ENCODE data around the gene VANGL1. TPM values are rescaled to one million over a fixed set of nuclear protein-coding genes. Genes with fewer than 3 reads are reported as not detected.
"Not testable (repeated sequence)": the region's sequence is repeated elsewhere in the genome, so short reads cannot be mapped to it uniquely, and the experiment has no call there.

Gene VANGL1
- total RNA-seq, 1 donor from 2014 or later, result 16.0 TPM

- Mint-ChIP-seq H3K4me3 (no peak overlapping the region), H3K27me3 (ENCODE audit: low read depth) (peaks cover 1% of the 10 kb centered on the region)
- no peak for TF ChIP-seq CTCF (IDR thresholded peaks at IDR 0.05; ENCODE audit: unreplicated experiment)
Observed at GRCh38 chr1:115620453-115620852, 21.3 kb upstream of the VANGL1 start.

DNA sequence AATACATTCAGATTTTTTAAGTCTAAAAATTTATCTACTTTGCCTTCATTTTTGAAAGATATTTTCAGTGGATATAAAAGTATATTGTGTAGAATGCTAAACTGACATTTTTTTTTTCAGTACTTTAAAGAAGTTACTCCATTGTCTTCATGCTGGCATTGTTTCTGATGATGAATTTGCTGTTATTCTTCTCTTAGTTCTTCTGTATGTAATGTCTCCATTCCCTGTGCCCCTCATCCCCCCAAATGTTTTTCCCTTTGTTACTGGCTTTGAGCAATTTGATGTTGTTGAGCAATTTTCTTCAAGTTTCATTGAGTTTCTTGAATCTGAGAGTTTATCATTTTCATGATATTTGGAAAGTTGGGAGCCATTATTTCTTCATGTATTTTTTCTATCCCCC is 20.8 kb upstream of the VANGL1 start:
- Mint-ChIP-seq H3K27me3 (ENCODE audit: low read depth) (peaks cover 1% of the 10 kb centered on the region), H3K4me1 (no peaks in the 10 kb centered on the region), H3K9me3 (peaks cover 41% of the 10 kb centered on the region), H3K4me3 (no peak overlapping the region), H3K27ac (no peak overlapping the region), H3K36me3 (peaks cover 8% of the 10 kb centered on the region)
- TF ChIP-seq CTCF (IDR thresholded peaks at IDR 0.05; ENCODE audit: unreplicated experiment), result no peak
- no peak for DNase-seq (ENCODE audit: low spot score in 2 of 2, unreplicated experiment in 2 of 2)

More at GRCh38 chr1:115620453-115620852, 21.3 kb upstream of the VANGL1 start:
- Mint-ChIP-seq H3K36me3 (peaks cover 8% of the 10 kb centered on the region), H3K27ac (no peak overlapping the region), H3K4me1 (no peaks in the 10 kb centered on the region), H3K9me3 (peaks cover 41% of the 10 kb centered on the region)
- DNase-seq (ENCODE audit: low spot score in 2 of 2, unreplicated experiment in 2 of 2), result no peak

DNA sequence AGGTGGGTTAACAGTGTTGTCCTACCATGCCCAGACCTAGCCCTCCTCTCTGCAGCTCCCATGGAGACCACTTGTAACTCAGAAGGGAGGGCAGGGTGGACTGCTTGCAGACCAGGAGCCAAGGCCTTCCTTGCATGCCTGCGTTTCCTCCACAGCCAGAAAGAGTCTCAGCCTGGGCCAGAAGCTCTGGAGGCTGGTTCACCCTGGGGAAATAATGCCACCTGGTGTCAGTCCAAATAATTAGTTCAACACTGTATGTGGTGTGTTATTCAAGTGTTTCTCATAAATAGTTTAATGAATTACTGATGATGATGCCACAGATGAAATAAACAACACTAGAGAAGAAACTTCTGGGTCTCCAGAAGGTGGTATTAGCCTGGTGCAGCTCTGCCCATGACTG is 16.9 kb upstream of the VANGL1 start:
- DNase-seq (ENCODE audit: low spot score in 2 of 2, unreplicated experiment in 2 of 2), result no peak
- no peaks in the 10 kb centered on the region for H3K4me1 Mint-ChIP-seq
- no peak overlapping the region for H3K27ac Mint-ChIP-seq
- no peak for TF ChIP-seq CTCF (IDR thresholded peaks at IDR 0.05; ENCODE audit: unreplicated experiment)
- peaks cover 33% of the 10 kb centered on the region for H3K9me3 Mint-ChIP-seq
- H3K27me3 Mint-ChIP-seq (ENCODE audit: low read depth), result no peaks in the 10 kb centered on the region
- H3K36me3 Mint-ChIP-seq, result peaks cover 8% of the 10 kb centered on the region
- no peak overlapping the region for H3K4me3 Mint-ChIP-seq

GRCh38 chr1:115630342-115630741 is 11.4 kb upstream of the VANGL1 start:
- H3K4me1 Mint-ChIP-seq, result no peaks in the 10 kb centered on the region
- H3K9me3 Mint-ChIP-seq, result peaks cover 21% of the 10 kb centered on the region
- no peak for TF ChIP-seq CTCF (IDR thresholded peaks at IDR 0.05; ENCODE audit: unreplicated experiment)
- H3K27me3 Mint-ChIP-seq (ENCODE audit: low read depth), result no peaks in the 10 kb centered on the region
- DNase-seq (ENCODE audit: low spot score in 2 of 2, unreplicated experiment in 2 of 2), result no peak
- no peak overlapping the region for H3K4me3 Mint-ChIP-seq
- no peak overlapping the region for H3K27ac Mint-ChIP-seq
- H3K36me3 Mint-ChIP-seq, result no peaks in the 10 kb centered on the region

GRCh38 chr1:115632251-115633026 is 9.3 kb upstream of the VANGL1 start:
- no peak overlapping the region for H3K27ac Mint-ChIP-seq
- H3K9me3 Mint-ChIP-seq, result peaks cover 37% of the 10 kb centered on the region
- no peaks in the 10 kb centered on the region for H3K4me1 Mint-ChIP-seq
- TF ChIP-seq CTCF (IDR thresholded peaks at IDR 0.05; ENCODE audit: unreplicated experiment), result no peak
- H3K4me3 Mint-ChIP-seq, result no peak overlapping the region
- no peaks in the 10 kb centered on the region for H3K27me3 Mint-ChIP-seq (ENCODE audit: low read depth)
- H3K36me3 Mint-ChIP-seq, result no peaks in the 10 kb centered on the region
- DNase-seq (ENCODE audit: low spot score in 2 of 2, unreplicated experiment in 2 of 2), result no peak

DNA sequence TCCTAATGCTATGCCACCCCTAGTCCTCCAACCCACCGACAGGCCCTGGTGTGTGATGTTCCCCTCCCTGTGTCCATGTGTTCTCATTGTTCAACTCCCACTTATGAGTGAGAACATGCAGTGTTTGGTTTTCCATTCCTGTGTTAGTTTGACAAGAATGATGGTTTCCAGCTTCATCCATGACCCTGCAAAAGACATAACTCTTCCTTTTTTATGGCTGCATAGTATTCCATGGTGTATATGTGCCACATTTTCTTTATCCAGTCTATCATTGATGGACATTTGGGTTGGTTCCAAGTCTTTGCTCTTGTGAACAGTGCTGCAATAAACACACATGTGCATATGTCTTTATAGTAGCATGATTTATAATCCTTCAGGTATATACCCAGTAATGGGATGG is 8.2 kb upstream of the VANGL1 start:
- not testable (repeated sequence) for H3K27me3 Mint-ChIP-seq (ENCODE audit: low read depth); H3K4me1 Mint-ChIP-seq; H3K36me3 Mint-ChIP-seq; DNase-seq (ENCODE audit: low spot score in 2 of 2, unreplicated experiment in 2 of 2); H3K4me3 Mint-ChIP-seq; H3K27ac Mint-ChIP-seq
- peaks cover 39% of the 10 kb centered on the region for H3K9me3 Mint-ChIP-seq

DNA sequence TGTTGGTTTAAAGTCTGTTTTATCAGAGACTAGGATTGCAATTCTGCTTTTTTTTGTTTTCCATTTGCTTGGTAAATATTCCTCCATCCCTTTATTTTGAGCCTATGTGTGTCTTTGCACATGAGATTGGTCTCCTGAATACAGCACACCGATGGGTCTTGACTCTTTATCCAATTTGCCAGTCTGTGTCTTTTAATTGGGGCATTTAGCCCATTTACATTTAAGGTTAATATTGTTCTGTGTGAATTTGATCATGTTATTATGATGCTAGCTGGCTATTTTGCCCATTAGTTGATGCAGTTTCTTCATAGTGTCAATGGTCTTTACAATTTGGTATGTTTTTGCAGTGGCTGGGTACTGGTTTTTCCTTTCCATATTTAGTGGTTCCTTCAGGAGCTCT is 4.5 kb upstream of the VANGL1 start:
- peaks cover 54% of the 10 kb centered on the region for H3K9me3 Mint-ChIP-seq
- H3K4me1 Mint-ChIP-seq; H3K4me3 Mint-ChIP-seq; H3K27me3 Mint-ChIP-seq (ENCODE audit: low read depth); H3K27ac Mint-ChIP-seq; DNase-seq (ENCODE audit: low spot score in 2 of 2, unreplicated experiment in 2 of 2); H3K36me3 Mint-ChIP-seq: not testable (repeated sequence)

All from mesothelial cell of epicardium (in vitro differentiated cells).